ENCODE measurements around the gene ZNF385A. TPM values are rescaled to one million over a fixed set of nuclear protein-coding genes. Genes with fewer than 3 reads are reported as not detected.

Gene ZNF385A
- total RNA-seq, 1 experiment from 2014 or later = 5.7 TPM

DNA sequence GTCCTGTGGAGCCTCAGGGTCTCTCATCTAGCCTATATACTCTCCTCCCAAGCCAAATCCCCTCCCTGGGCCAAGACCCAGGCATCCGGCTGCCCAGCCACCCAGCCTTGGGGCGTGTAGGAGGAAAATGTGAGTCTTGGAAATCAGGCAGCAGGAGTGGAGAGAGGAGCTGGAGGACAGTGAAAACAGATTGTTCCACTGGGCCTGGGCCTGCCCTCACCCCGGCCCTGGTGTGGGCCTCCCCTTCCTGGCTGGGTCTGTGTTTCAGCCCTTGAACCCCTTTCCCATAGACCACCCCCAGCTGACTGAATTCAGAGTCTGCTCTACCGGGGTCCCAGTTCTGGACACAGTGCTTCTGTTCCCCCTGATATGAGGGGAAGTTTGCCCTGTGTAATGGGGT, 27.8 kb upstream of the ZNF385A start:
- Histone ChIP-seq H3K4me1 (ENCODE audit: insufficient read depth, low read length) (no peaks in the 10 kb centered on the region), H3K79me2 (ENCODE audit: insufficient read depth, low read length) (no peaks in the 10 kb centered on the region), H3K27ac (ENCODE audit: insufficient read length, low read depth, low read length) (no peak overlapping the region), H4K91ac (ENCODE audit: insufficient read length, low read depth, low read length) (no peak overlapping the region), H3K18ac (ENCODE audit: insufficient read length, low read depth, low read length) (no peak overlapping the region), H2BK12ac (ENCODE audit: insufficient read length, low read depth, low read length) (no peak overlapping the region), H3K4ac (ENCODE audit: low read depth, low read length) (no peak overlapping the region), H3T11ph (ENCODE audit: low read length) (no peak overlapping the region), H2AK5ac (ENCODE audit: insufficient read length, low read length) (no peak overlapping the region), H4K5ac (ENCODE audit: insufficient read length, low read depth, low read length) (no peak overlapping the region), H3K14ac (ENCODE audit: insufficient read depth, low read length) (no peak overlapping the region), H3K9ac (ENCODE audit: extremely low read depth, insufficient read length, low read length) (no peak overlapping the region), H2BK20ac (ENCODE audit: low read depth, low read length, poor library complexity, severe bottlenecking) (no peak overlapping the region), H2BK5ac (ENCODE audit: insufficient read length, low read length) (no peak overlapping the region), H3K56ac (ENCODE audit: insufficient read length, low read depth, low read length) (no peak overlapping the region), H3K27me3 (ENCODE audit: insufficient read depth, low read length) (no peaks in the 10 kb centered on the region; the same call in 1 of the 2 replicates), H3K23ac (ENCODE audit: insufficient read length, low read depth, low read length) (no peak overlapping the region), H3K23me2 (ENCODE audit: insufficient read length, low read depth, low read length, poor library complexity, severe bottlenecking) (no peaks in the 10 kb centered on the region), H4K8ac (replicated peaks; ENCODE audit: insufficient read length, low read depth, low read length) (no peak overlapping the region), H3K79me1 (ENCODE audit: insufficient read depth, low read depth, low read length, poor library complexity, severe bottlenecking) (no peaks in the 10 kb centered on the region), H2AFZ (ENCODE audit: low read length) (no peak overlapping the region), H3K9me3 (ENCODE audit: control insufficient read depth, low read depth, low read length) (no peaks in the 10 kb centered on the region), H2BK120ac (ENCODE audit: low read depth, low read length, poor library complexity, severe bottlenecking) (no peak overlapping the region), H2BK15ac (ENCODE audit: low read depth, low read length) (no peak overlapping the region), H3K4me2 (ENCODE audit: insufficient read depth, insufficient read length, low read length) (no peak overlapping the region), H4K20me1 (ENCODE audit: control insufficient read depth, insufficient read depth, insufficient read length) (no peaks in the 10 kb centered on the region)
- DNase-seq = no peak
- Mint-ChIP-seq H3K9me3 (no peaks in the 10 kb centered on the region), H3K4me1 (peaks cover 14 to 15% of the 10 kb centered on the region in 2 experiments), H3K36me3 (ENCODE audit: insufficient read depth in 1 of 3, low read depth in 3 of 3) (peaks cover 0 to 6% (median 5%) of the 10 kb centered on the region in 3 experiments; a peak in 2 of 7 replicates), H3K4me3 (no peak overlapping the region), H3K27ac (no peak overlapping the region), H3K27me3 (ENCODE audit: low read depth) (peaks cover 10% of the 10 kb centered on the region)
- no CpG with 5 or more reads among the region's 4 CpGs for WGBS (ENCODE audit: extremely low coverage, insufficient read length, low lambda C conversion rate)
- no peak for TF ChIP-seq CTCF (conservative IDR thresholded peaks at IDR 0.05)
